ENCODE data around the gene WDR72. TPM values are rescaled to one million over a fixed set of nuclear protein-coding genes. Genes with fewer than 3 reads are reported as not detected.
"Not testable (repeated sequence)": the region's sequence is repeated elsewhere in the genome, so short reads cannot be mapped to it uniquely, and the experiment has no call there.

Gene WDR72
- total RNA-seq, 4 donors from 2014 or later = 1.0 to 8.6 (median 4.4) TPM

- no peak overlapping the region for H3K4me3 ChIP-seq
- no peaks in the 10 kb centered on the region for H3K27me3 ChIP-seq
- no peaks in the 10 kb centered on the region for H3K9me3 ChIP-seq
- no peak for TF ChIP-seq EP300 (IDR thresholded peaks at IDR 0.05)
- TF ChIP-seq POLR2A (IDR thresholded peaks at IDR 0.05) = no peak
- TF ChIP-seq POLR2AphosphoS5 (IDR thresholded peaks at IDR 0.05) = no peak
- TF ChIP-seq CTCF (IDR thresholded peaks at IDR 0.05) = no peak
- no peak overlapping the region for H3K27ac ChIP-seq
- no peaks in the 10 kb centered on the region for H3K36me3 ChIP-seq
- H3K4me1 ChIP-seq = no peaks in the 10 kb centered on the region
- 76% methylated on average over 7 of the region's 7 CpGs for WGBS
- no peak for DNase-seq (ENCODE audit: low spot score in 2 of 2)
These were observed 64.1 kb downstream of the WDR72 start for GRCh38 chr15:53695365-53695764.

GRCh38 chr15:53694476-53694874 is 65.0 kb downstream of the WDR72 start:
- H3K4me1 ChIP-seq = no peaks in the 10 kb centered on the region
- H3K27me3 ChIP-seq = no peaks in the 10 kb centered on the region
- H3K36me3 ChIP-seq = no peaks in the 10 kb centered on the region
- 26% methylated on average over 1 of the region's 1 CpG for WGBS
- no peak for DNase-seq (ENCODE audit: low spot score in 2 of 2)
- H3K27ac ChIP-seq = no peak overlapping the region
- no peak overlapping the region for H3K4me3 ChIP-seq
- H3K9me3 ChIP-seq = no peaks in the 10 kb centered on the region
- TF ChIP-seq CTCF (IDR thresholded peaks at IDR 0.05) = no peak
- TF ChIP-seq EP300 (IDR thresholded peaks at IDR 0.05) = no peak
- TF ChIP-seq POLR2AphosphoS5 (IDR thresholded peaks at IDR 0.05) = no peak
- TF ChIP-seq POLR2A (IDR thresholded peaks at IDR 0.05) = no peak

GRCh38 chr15:53693729-53694475 is 65.6 kb downstream of the WDR72 start:
- Histone ChIP-seq H3K4me3 (no peak overlapping the region), H3K4me1 (no peaks in the 10 kb centered on the region), H3K27ac (no peak overlapping the region), H3K36me3 (no peaks in the 10 kb centered on the region), H3K9me3 (no peaks in the 10 kb centered on the region), H3K27me3 (no peaks in the 10 kb centered on the region)
- no peak for DNase-seq (ENCODE audit: low spot score in 2 of 2)
- 21% methylated on average over 7 of the region's 7 CpGs for WGBS
- TF ChIP-seq POLR2A (IDR thresholded peaks at IDR 0.05) (no peak), CTCF (IDR thresholded peaks at IDR 0.05) (no peak), EP300 (IDR thresholded peaks at IDR 0.05) (no peak), POLR2AphosphoS5 (IDR thresholded peaks at IDR 0.05) (no peak)

- 84% methylated on average over 21 of the region's 23 CpGs for WGBS
- H3K4me1 ChIP-seq, H3K36me3 ChIP-seq: not testable (repeated sequence)
These were observed 75.3 kb downstream of the WDR72 start for GRCh38 chr15:53684162-53684561.

GRCh38 chr15:53681056-53681455 is 78.4 kb downstream of the WDR72 start:
- Histone ChIP-seq H3K27me3 (no peaks in the 10 kb centered on the region), H3K27ac (no peak overlapping the region), H3K9me3 (no peaks in the 10 kb centered on the region), H3K4me1 (no peaks in the 10 kb centered on the region), H3K36me3 (no peaks in the 10 kb centered on the region), H3K4me3 (no peak overlapping the region)
- 78% methylated on average over 5 of the region's 5 CpGs for WGBS
- DNase-seq (ENCODE audit: low spot score in 2 of 2) = no peak
- TF ChIP-seq EP300 (IDR thresholded peaks at IDR 0.05) = no peak
- no peak for TF ChIP-seq POLR2AphosphoS5 (IDR thresholded peaks at IDR 0.05)
- TF ChIP-seq CTCF (IDR thresholded peaks at IDR 0.05) = no peak
- TF ChIP-seq POLR2A (IDR thresholded peaks at IDR 0.05) = no peak

More at GRCh38 chr15:53684162-53684561, 75.3 kb downstream of the WDR72 start:
- not testable (repeated sequence) for H3K9me3 ChIP-seq; H3K4me3 ChIP-seq; DNase-seq (ENCODE audit: low spot score in 2 of 2); H3K27ac ChIP-seq; H3K27me3 ChIP-seq

- TF ChIP-seq POLR2AphosphoS5 (IDR thresholded peaks at IDR 0.05) (no peak), EP300 (IDR thresholded peaks at IDR 0.05) (no peak), POLR2A (IDR thresholded peaks at IDR 0.05) (no peak), CTCF (IDR thresholded peaks at IDR 0.05) (no peak)
- H3K27ac ChIP-seq = no peak overlapping the region
- no peak overlapping the region for H3K4me3 ChIP-seq
- no peaks in the 10 kb centered on the region for H3K4me1 ChIP-seq
- no peaks in the 10 kb centered on the region for H3K9me3 ChIP-seq
- DNase-seq (ENCODE audit: low spot score in 2 of 2) = no peak
- no peaks in the 10 kb centered on the region for H3K27me3 ChIP-seq
- H3K36me3 ChIP-seq = no peaks in the 10 kb centered on the region
These were observed 83.6 kb downstream of the WDR72 start for GRCh38 chr15:53675832-53676231.
